Measurements from ENCODE around the gene PRPF40A.
A peak's percentile ranks its signal among the peaks of the same experiment; 100 is the strongest.
"Not testable (repeated sequence)": the region's sequence is repeated elsewhere in the genome, so short reads cannot be mapped to it uniquely, and the experiment has no call there.

The PRPF40A gene

DNA sequence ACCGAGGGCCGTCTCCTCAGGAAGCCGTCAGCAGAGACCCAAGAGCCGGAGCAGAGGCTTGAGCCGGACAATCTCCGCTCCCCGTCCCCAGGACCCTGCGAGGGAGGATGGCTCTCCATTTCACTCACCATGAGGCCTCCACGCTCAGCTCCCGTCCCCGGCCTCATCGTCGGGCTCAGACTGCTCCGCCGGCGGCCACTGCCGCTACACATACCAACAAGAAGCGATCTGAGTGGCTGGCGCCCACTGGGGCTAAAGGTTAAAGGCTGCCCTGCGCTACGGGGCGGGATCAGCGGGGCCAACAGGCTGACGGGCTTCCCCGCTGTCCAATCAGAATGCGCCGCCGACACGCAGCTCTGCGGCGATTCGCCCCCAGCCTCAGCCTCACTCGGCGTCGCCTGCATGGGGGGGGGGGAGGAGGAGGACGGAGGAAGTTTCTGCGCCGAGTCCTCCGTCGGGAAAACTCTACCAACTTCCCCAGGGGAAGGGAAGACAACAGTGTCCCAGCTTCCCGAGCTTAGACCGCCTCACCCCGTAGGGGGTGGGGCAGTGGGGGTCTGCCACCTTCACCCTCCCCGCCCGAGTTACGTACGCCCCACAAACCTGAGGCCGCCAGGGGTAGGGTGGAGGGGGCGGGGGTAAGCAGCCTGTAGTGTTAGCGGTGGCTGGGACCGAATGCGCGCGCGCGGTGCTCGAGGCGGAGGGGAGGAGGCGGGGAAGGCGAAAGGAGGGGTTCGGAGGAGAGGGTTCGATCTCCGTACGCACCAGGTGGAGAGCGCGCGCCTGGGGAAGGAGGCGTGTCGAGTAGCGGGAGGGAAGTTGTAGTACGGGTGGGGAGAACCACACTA, at the start of gene PRPF40A:
Gene PRPF40A (minus strand): TSS at position 234 of the 848 bp plus-strand sequence. CDS start 22 bp downstream, at position 212.
- peak; percentile 97 for DNase-seq

GRCh38 chr2:152766928-152767327, 49.7 kb upstream of the PRPF40A start:
- DNase-seq: no peak

DNA sequence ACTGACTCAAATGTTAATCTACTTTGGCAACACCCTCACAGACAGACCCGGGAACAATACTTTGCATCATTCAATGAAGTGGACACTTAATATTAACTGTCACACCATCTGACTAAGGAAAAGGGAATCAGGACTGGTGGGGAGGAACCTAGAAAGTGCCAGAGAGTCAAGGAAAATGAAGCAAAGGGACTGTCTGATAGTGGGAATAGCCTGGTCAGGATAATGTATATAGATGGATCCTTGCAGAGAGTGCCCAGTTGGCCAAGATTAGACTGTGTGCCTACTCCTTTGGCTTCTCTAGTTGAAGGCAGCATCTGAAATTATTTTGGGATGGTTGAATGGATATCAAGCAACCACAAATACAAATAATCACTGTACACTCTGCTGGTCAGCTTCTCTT, 46.4 kb upstream of the PRPF40A start:
- no peak for DNase-seq

- DNase-seq: not testable (repeated sequence)
Observed at GRCh38 chr2:152763208-152763607, 45.9 kb upstream of the PRPF40A start.

GRCh38 chr2:152762202-152762601, 44.9 kb upstream of the PRPF40A start:
- DNase-seq: no peak

- no peak for DNase-seq
Observed at GRCh38 chr2:152761214-152761613, 44.0 kb upstream of the PRPF40A start.

DNA sequence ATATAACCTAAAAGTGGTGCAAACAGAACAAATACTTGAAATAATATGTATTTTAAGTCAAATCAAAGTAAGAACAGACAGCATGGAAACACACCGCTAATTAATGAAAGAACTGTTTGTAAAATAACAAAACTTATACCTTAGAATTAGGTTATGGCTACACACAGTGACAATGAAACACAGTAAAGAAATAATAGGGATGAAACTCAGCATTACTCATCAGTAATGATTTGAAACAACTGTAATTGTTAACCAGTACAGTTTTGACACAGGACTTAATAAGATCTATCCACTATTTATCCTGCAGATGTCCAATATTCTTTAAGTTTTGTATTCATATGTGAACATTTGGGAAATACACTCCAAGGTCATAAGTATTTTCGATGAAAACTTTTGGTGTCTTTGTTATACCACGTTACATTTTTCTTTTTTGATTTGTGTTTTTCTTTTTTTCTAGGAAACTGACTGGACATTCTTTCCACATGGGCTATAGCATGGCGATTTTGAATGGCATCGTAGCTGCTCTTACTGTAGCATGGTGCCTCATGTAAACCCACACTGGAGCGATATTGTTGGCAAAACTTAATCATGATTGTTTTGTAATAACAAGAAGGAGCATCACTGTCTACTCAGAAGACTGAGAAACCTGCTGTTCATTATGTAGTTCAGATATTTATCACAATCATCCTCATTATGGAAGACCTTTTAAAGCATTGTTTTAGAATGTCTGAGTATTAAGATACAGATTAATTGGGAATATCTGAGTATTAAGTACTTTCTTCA, 42.2 kb upstream of the PRPF40A start:
- DNase-seq: no peak

- peak; percentile 40 for DNase-seq
Observed at GRCh38 chr2:152755029-152755428, 37.8 kb upstream of the PRPF40A start.

DNA sequence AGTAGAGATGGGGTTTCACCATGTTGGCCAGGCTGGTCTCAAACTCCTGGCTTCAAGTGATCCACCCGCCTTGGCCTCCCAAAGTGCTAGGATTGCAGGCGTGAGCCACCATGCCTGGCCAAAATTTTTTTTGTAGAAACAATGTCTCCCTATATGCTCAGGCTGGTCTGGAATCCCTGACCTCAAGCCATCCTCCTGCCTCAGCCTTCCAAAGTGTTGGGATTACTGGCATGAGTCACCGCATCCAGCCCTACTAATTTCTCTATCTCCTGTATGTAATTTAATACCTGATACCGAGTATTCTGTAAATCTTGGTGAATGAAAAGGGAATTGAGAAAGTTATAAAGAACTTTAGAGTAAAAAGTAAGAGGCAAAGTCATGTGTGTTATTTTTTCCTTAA, 30.5 kb upstream of the PRPF40A start:
- not testable (repeated sequence) for DNase-seq

DNA sequence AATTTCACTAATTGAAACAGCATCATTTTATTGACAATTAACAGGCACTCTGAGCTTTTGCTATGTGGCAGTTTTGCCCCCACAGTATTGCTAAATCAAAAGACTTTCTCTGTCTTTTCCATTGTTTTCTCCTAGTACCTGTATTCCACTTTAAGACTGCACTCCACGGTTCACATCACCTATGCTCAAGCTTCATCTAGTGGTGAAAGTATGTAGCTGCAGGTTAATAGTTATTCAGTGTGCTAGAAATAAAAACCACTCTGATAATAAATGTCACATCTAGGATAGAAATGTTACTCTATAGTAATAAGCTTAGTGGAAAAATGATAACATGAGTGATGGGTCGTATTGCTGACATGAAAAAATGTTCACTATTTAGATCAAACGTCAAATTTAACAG, 25.7 kb upstream of the PRPF40A start:
- peak; percentile 49 for DNase-seq

DNA sequence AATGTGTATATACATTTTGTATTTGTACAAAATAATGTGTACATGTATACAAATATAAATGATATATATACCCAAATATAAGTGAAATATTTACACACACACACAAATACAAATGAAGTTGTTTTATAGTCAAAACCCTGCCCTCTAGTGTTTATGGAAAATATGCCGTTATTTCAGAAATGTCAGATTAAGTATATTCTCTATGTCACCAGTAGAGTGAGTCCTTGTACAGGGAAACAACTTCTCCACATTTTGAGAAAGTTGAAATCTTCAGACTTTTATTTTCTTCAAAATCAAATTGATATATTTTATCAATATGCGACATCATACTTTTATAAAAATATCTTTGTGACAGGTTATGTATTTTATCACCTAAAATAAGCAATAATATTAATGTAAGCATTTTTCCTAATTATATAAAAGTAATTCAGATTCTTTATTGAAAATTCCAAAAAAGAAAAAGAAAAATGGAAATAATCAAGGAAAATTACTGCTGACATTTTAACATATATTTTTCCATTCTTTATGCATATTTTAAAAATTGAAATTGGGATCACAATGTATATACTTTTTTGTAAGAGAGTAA, 23.6 kb upstream of the PRPF40A start:
- peak; percentile 77 for DNase-seq

- not testable (repeated sequence) for DNase-seq
Observed at GRCh38 chr2:152739705-152740104, 22.4 kb upstream of the PRPF40A start.

- no peak for DNase-seq
Observed at GRCh38 chr2:152738438-152738837, 21.2 kb upstream of the PRPF40A start.

DNA sequence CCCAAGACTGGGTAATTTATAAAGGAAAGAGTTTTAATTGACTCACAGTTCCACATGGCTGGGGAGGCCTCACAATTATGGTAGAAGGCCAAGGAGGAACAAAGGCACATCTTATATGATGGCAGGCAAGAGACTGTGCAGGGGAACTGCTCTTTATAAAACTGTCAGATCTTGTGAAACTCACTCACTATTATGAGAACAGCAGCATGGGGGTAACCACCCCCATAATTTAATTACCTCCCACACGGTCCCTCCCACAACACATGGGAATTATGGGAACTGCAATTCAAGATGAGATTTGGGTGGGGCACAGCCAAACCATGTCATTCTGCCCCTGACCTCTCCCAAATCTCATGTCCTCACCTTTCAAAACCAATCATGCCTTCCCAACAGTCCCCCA, 20.2 kb upstream of the PRPF40A start:
- not testable (repeated sequence) for DNase-seq

DNA sequence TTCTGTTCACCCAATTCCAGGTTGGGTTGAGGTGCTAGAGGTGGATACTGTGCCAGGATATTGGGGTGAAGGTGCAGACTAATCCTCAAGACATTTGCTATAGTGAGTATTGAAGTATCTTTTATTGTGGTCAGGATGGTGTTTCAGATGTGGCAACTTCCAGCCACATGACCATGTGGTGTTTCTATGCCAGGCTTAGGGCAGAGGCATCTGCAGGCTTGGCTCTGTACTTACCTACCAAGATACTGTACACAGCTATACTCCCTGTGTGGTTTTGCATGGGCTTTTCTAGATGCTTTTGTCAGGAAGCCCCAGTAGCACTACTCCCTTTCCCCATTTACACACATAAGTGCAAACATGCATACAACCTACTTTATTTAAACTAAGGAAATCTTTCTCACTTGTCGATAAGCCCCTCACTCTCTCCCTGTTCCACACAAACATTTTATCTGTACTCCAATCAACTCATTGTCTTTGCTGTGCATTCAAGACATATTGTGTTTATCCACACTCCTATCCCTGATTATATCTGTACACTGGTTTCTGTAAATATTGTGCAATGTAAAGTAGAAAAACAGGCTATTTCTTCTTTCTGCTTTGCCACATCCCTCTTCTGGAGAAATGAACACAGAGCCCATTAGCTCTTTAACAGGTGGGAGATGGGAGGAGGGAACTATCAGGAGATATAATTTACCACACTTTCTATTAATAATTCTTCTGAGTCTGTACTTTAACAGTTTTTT, 13.5 kb upstream of the PRPF40A start:
- DNase-seq: no peak

- no peak for DNase-seq
Observed at GRCh38 chr2:152729844-152730243, 12.6 kb upstream of the PRPF40A start.

DNA sequence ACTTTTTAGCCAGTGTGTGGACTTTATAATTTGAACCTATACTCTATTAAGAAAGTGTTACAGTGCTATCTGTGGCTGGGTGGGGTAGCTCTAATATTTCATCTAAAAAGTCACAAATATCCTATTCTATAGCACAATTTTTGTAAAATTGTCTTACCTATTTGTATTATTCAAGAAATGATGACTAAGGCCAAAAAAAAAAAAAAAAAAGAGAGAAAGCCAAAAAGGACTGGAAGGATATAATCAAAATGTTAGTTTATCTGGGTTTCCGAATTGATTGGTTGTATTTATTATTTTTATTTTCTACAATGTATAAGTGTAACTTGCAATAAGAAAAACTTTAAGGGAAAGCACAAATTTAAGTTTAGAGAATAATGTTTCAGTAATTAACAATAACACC, 6.7 kb upstream of the PRPF40A start:
- no peak for DNase-seq

DNA sequence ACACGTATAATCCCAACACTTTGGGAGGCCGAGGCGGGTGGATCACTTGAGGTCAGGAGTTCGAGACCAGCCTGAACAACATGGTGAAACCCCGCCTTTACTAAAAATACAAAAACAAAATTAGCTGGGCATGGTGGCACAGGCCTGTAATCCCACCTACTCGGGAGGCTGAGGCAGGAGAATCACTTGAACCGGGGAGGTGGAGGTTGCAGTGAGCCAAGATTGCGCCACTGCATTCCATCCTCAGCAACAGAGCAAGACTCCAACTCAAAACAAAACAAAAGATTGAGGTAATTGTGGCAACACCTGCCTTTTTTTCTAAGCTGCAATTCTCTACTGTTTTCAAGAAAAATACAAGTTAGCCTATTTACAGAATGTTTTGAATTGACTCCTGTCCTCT, 5.4 kb upstream of the PRPF40A start:
- not testable (repeated sequence) for DNase-seq

GRCh38 chr2:152720794-152721193, 3.5 kb upstream of the PRPF40A start:
- DNase-seq: no peak

DNA sequence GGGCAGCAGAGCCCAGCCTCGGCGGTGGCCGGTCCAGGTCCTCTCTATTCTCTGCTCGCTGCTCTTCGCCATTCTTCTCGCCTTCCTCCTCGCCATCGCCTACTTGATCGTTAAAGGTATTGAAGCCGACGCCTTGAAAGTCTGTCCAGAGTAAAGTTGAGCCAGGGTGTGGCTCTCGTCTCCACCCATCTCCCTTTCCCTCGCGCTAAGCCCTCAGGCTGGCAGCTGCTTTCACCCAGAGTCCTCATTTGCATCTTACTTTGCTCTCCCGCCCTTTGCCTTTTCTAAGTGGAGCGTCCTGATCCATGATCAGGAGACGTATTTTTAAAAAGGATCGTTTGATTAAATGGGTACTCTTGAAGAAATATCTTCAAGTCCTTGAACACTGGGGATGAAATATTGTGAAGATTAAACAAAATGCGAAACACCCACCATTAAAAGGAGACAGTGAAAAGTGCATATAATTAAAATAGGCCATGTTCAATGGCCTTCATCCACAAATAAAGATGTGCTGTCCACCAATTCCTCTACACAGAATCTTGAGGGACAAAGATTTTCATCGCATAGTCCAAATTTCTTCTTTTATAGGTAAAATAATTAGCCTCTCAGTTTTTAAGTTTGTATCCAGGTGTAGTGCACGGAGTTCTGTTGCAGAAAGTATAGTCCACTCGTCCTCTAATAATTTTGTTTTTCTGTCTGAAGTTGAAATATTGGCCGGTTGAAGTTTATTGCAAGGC, 1.8 kb upstream of the PRPF40A start:
- DNase-seq: peak; percentile 34

DNA sequence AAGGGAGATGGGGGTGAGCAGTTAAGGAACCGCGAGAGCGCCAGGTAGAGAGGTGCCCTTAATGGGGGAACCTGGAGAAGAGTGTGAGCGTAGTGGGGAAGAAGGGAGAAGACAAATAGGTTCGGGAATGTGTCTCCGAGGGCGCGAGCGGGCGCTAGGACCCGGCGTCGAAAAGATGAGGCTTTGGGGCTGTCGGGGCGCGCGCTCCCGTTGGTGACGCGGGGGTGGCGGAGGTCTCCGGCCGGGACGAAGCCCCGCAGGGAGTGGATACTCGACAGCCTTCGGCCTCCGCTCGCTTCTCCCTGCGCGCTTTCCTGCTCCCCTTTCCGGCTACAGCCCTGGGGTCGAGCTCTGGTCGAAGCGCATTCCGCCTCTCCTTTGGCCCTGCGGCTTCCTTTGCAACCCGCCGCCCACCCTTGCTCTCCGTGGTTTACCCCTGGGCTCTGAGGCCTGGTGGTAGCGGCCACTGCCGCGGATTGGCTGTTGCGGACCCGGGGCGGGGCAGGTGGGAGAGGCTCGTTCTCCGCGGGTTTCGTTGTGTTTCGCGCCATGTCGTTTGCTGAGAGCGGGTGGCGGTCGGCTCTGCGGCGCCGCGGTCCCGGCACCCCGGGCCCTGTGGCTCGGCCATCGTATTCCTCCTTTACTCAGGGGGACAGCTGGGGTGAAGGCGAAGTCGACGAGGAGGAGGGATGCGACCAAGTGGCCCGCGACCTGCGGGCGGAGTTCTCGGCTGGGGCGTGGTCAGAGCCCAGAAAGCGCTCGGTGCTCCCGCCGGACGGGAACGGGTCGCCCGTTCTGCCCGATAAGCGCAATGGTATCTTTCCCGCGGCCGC, 1.0 kb upstream of the PRPF40A start, which contains the start of gene ARL6IP6:
Gene ARL6IP6 (plus strand): TSS at position 545 of the 833 bp plus-strand sequence. CDS start 5 bp downstream, at position 550.
- peak; percentile 83 for DNase-seq
